22Rv1 (cell line): ENCODE data around the gene IL1R1.

Experiments
- CTCF ChIP-seq: fragments of 450-650 bp; IDR thresholded peaks from 2 replicates; pipeline ENCODE4 v1.5.1; 2017; ENCODE audit warnings: mild to moderate bottlenecking
- ZFX ChIP-seq: fragments of 450-650 bp; IDR thresholded peaks from 2 replicates; pipeline ENCODE4 v1.6.1; 2017; ENCODE audit warnings: antibody characterized with exemption, borderline replicate concordance

- no peak for TF ChIP-seq CTCF
- no peak for TF ChIP-seq ZFX
Observed at GRCh38 chr2:102158011-102158755, 15.6 kb downstream of the IL1R1 start.
